Coronary artery (tissue), 2 donors: Measurements from ENCODE around the gene ZNF638.

Source experiments
- DNase-seq: peaks from one replicate; pipeline ENCODE4 v3.0.0-alpha.2; 2017; ENCODE audit warnings: low spot score
- H3K27ac ChIP-seq, 2 donors: fragments of 200-600 bp; sonication (generic); one replicate each; pipeline ENCODE4 v1.5.1; 2016 to 2019
- H3K4me3 ChIP-seq: fragments of 200-600 bp; sonication (generic); 2 replicates; pipeline ENCODE4 v1.5.1; 2016; ENCODE audit warnings: mild to moderate bottlenecking, moderate library complexity
- CTCF ChIP-seq: fragments of 200-600 bp; sonication (generic); IDR thresholded peaks from one replicate; pipeline ENCODE4 v1.5.1; 2019; ENCODE audit warnings: antibody characterized with exemption

Gene ZNF638

GRCh38 chr2:71476495-71476894, 144.9 kb downstream of the ZNF638 start:
- Histone ChIP-seq H3K4me3 (no peak overlapping the region), H3K27ac (no peak overlapping the region)
- no peak for TF ChIP-seq CTCF
- DNase-seq, result no peak

GRCh38 chr2:71477231-71477691, 145.7 kb downstream of the ZNF638 start:
- no peak for DNase-seq
- Histone ChIP-seq H3K27ac (no peak overlapping the region), H3K4me3 (no peak overlapping the region)
- TF ChIP-seq CTCF, result no peak

- H3K4me3 ChIP-seq, result no peak overlapping the region
- DNase-seq, result no peak
- no peak for TF ChIP-seq CTCF
- no peak overlapping the region for H3K27ac ChIP-seq
Observed at GRCh38 chr2:71478806-71479205, 147.2 kb downstream of the ZNF638 start.

GRCh38 chr2:71479261-71479660, 147.7 kb downstream of the ZNF638 start:
- no peak for DNase-seq
- Histone ChIP-seq H3K4me3 (no peak overlapping the region), H3K27ac (no peak overlapping the region)
- TF ChIP-seq CTCF, result no peak

- H3K4me3 ChIP-seq, result no peak overlapping the region
- H3K27ac ChIP-seq, result no peak overlapping the region
- DNase-seq, result no peak
- TF ChIP-seq CTCF, result no peak
Observed at GRCh38 chr2:71481111-71481510, 149.5 kb downstream of the ZNF638 start.

- no peak for TF ChIP-seq CTCF
- no peak overlapping the region for H3K4me3 ChIP-seq
- DNase-seq, result no peak
- no peak overlapping the region for H3K27ac ChIP-seq
Observed at GRCh38 chr2:71482055-71482454, 150.5 kb downstream of the ZNF638 start.

GRCh38 chr2:71483246-71483645, 151.7 kb downstream of the ZNF638 start:
- no peak for DNase-seq
- Histone ChIP-seq H3K4me3 (no peak overlapping the region), H3K27ac (no peak overlapping the region)
- no peak for TF ChIP-seq CTCF
